IPS-NIHi7 (cell line): Measurements from ENCODE around the gene MARCO.

ENCODE experiments used
- DNase-seq: peaks from one replicate; pipeline ENCODE4 v3.0.0; 2012; ENCODE audit warnings: mixed read lengths; ENCODE audit errors: extremely low spot score

The MARCO gene, protein sequence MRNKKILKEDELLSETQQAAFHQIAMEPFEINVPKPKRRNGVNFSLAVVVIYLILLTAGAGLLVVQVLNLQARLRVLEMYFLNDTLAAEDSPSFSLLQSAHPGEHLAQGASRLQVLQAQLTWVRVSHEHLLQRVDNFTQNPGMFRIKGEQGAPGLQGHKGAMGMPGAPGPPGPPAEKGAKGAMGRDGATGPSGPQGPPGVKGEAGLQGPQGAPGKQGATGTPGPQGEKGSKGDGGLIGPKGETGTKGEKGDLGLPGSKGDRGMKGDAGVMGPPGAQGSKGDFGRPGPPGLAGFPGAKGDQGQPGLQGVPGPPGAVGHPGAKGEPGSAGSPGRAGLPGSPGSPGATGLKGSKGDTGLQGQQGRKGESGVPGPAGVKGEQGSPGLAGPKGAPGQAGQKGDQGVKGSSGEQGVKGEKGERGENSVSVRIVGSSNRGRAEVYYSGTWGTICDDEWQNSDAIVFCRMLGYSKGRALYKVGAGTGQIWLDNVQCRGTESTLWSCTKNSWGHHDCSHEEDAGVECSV

GRCh38 chr2:118942031-118942430 is at the start of gene MARCO:
Gene MARCO (plus strand): TSS chr2:118942194. CDS start chr2:118942301, 107 bp downstream.
- DNase-seq: no peak

DNA sequence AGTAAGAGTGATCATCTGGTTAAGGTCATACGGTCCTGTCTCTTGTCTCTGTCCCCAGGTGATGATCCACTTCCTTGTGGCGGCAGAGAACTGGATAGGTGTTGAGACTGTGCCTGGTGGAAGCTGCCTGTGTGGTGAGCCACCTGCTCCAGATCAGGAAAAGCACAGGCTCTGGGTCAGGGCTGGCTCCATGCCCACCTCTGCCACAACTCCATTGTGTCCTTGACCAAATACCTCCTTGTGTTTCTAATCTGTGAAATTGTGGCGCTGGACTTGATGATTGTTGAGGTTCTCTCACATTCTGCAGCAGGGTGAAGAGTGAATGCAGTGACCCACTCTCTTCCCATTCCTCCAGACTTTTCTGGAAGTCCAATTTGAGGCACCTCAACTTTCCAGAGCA is 48.9 kb upstream of the MARCO start:
- DNase-seq: no peak

DNA sequence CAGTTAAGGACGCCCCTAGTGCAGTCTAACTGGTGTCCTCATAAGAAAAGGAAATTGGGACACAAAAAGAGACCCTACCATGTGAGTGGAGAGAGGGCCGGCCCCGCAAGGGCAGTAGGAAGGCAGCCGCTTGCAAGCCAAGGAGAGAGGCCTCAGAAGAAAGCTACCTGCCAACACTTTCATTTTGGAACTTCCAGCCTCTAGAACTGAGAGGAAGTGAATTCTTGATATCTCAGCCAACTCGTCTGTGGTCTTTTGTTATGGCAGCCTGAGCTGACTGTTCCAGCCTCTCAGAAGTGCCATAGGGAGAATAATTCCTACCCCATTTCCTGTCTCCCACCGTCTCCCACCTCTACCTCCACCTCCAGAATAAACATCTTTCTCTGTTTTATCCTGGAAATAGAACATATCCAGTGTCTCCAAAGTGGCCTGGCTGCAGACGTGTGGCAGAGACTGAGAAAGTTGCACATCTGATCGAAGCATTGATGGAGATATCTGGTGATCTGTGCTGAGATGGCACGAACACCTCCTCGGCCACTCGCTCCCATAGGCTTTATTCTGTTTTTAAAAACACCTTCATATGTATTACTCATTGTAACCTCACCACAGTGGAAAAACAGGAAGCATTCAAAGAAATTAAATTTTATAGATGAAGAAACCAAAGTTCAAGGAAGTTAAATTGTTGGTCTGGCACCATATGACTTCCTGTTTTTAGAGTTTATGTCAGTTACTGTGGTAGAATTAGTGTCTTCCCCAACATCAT is 39.5 kb upstream of the MARCO start:
- no peak for DNase-seq

DNA sequence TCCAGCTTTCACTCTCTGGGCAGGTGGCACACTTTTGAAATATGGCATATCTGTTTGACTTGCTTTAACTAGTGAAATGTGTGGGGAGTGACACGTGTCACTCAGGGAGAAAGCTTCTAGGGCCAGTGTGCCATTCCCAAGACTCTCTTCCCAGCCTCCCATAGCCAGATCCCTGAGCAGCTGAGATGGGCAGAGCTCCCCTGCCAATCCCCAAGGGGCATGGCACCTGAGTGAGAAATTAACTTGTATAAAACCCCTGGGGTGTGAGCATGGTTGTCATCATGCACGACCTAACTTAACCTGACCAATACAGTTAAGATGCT is 39.0 kb upstream of the MARCO start:
- no peak for DNase-seq

DNA sequence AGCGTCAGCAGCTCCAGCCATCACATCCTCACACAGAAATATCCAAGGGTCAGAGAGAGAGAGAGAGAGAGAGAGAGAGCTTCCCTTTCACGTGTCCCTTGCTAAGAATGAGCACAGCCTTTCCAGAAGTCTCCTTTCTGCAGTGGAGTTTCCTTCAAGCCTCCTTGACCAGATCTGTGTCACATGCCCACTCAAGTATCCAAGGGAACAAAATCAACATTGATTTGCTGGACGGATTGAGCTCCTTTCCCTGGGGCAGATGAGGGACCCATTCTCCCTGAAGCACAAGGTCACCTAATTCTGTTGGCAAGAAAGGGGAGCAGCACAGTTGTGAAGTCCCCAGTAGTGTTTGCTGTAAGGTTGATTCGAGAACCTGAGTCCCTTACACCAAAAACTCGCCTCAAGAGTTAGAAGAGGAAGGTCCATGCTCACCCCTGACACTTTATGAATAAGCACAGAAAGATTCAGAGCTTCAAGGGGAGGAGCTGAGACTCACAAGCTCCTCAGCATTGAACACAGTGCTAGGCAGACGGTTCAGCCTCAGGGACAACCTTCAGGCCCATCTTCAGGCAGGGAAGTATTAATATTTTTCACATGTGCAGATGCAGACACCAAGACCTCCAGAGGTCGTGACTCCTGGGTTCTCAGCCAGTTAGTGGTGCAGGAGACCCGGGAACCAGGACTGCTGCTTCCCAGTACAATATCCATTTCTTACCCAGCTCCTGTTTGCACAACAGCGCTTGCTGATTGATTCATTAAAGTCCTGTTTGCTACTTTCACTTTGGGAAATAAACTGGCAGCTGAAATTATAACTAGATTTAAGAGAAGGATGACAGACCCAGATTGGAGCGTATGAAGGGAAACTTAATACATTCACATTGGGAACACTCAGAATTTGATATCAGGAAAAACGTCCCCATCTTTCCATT is 38.2 kb upstream of the MARCO start:
- no peak for DNase-seq

- DNase-seq: no peak
Measured at GRCh38 chr2:118905206-118905605, 36.8 kb upstream of the MARCO start.

GRCh38 chr2:118906186-118906585 is 35.8 kb upstream of the MARCO start:
- no peak for DNase-seq

GRCh38 chr2:118907759-118908158 is 34.2 kb upstream of the MARCO start:
- DNase-seq: no peak

DNA sequence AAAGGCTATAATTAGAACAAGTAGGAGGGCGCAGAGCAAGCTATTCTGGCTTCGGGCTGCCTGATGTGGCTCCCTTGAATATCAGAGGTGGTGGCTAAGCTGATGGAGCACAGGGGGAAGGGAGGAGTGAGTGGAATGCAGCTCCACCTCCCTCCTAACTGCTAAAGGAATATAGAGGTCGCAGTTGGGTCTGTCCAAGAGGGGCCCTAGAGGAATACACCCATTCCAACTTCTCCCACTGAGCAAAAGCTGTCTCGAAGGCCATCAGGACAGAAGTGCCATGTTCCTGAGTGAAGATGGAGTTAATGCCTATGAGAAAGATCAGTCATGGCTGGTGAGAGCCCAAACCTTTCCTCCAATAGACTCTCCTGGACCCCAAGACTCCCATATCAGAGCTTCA is 32.8 kb upstream of the MARCO start:
- no peak for DNase-seq

- DNase-seq: no peak
Measured at GRCh38 chr2:118911166-118911856, 30.7 kb upstream of the MARCO start.

DNA sequence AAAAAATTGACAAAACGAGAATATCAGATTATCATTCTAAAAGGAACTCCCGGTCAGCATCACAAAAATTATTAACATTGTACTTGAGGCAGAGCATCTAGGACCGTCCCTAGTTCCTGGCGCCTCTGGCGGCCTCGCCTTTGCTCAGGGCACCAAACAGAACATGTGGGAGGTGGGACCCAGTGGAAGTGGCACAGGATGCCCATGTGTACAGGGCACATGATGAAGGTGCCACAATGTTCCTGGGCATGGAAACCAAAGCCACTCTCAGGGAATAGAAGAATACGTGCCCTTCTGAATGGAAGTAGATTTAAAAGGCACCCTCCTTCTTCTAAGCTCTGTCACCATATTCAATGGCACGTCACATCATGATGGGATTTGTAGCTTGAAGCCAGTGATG is 30.1 kb upstream of the MARCO start:
- DNase-seq: no peak

- DNase-seq: no peak
Measured at GRCh38 chr2:118913131-118913802, 28.7 kb upstream of the MARCO start.

DNA sequence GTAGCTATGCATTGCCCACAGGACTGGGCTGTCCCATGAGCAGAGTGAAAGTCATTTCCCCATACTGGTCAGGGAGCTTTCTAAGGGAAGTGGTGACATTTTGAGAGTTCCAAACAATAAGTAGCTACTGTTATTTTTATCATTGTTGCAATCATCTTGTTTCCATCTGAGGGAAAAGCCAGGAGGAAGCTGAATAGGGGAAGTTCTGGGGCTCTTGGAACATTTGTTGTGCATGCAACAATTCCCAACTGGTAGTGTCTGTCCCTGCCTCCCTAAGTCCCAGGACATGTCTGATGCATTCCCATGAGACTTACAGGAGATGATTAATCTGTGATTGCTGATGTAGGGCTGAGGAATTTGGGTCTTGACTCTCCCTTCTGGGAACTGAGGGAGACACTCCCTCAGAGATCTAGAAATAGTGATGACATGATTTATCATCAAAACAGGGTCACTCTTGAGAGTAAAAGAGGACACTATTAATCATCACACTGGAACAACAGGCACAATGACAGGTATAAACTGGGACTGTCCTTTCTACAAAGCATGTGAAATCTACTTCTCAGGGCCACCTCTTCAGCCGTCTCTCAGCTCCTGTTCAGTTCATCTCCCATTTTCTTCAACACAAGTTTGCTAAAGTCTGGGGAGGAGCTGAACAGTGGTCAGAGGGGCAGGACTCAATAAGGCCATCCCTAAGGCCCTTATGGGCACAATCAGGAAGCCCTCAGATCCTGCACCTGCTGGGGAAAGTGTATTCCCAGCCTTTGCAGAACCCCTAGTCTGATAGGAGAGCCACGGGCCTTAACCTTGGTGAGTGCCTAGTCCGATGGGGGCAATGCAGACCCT is 28.0 kb upstream of the MARCO start:
- DNase-seq: no peak

- no peak for DNase-seq
Measured at GRCh38 chr2:118914721-118915453, 27.1 kb upstream of the MARCO start.

GRCh38 chr2:118918017-118918416 is 24.0 kb upstream of the MARCO start:
- no peak for DNase-seq

- DNase-seq: no peak
Measured at GRCh38 chr2:118921646-118922045, 20.3 kb upstream of the MARCO start.

DNA sequence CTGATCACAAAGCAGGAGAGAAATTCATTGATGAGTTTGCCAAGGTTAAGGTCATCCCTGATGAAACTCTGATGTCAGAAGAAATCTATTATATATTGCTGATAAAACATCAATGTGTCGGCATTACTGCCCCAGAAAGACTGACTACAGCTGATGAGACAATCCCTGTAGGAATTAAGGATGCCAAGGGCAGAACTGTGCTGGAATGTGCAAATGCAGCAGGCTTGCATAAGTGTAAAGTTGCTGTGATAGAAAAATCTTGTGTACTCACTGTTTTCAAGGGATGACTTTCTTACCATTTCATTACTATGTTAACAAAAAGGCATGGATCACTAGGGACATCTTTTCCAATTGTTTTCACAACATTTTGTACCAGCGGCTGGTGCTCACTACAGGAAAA is 19.7 kb upstream of the MARCO start:
- DNase-seq: no peak

GRCh38 chr2:118923371-118923770 is 18.6 kb upstream of the MARCO start:
- no peak for DNase-seq

DNA sequence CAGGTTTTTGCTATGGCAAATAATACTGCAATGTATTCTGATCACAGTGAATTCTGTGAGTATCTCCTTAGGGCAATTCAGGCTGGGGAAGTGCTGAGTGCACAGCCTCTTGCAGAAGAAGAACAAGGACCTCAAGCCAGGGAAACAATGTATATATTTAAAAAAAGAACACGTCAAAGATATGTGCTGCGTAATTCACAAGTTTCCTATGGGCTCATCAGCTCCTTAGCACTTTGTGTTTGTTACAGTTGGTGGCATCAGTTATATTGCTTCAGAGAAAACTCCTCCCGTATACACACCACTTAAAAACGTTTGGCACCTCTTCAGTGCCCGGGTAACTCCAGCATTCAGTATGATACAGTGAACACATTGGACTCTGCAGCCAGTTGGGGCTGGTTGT is 16.5 kb upstream of the MARCO start:
- DNase-seq: no peak
